Breast epithelium (tissue), 4 donors: Measurements from ENCODE around the gene AAR2. TPM values are rescaled to one million over a fixed set of nuclear protein-coding genes. Genes with fewer than 3 reads are reported as not detected.

Source experiments
- DNase-seq, 2 donors: peaks; one replicate each; pipeline ENCODE4 v3.0.0-alpha.2; 2019; ENCODE audit warnings: low spot score in 2 of 2
- H3K27ac ChIP-seq, 2 donors: fragments of 200-600 bp; sonication (generic) in 1 of 2; one replicate each; pipeline ENCODE4 v1.5.1; 2016 to 2019; ENCODE audit warnings: mild to moderate bottlenecking in 1 of 2
- H3K27me3 ChIP-seq, 2 donors: fragments of 200-600 bp; sonication (generic) in 1 of 2; one replicate each; pipeline versions ENCODE4 v1.5.1 to v1.6.0; 2017 to 2019; ENCODE audit warnings: control low read depth in 1 of 2, mild to moderate bottlenecking in 1 of 2
- H3K36me3 ChIP-seq: fragments of 200-600 bp; one replicate; pipeline ENCODE4 v1.5.1; 2019
- H3K4me1 ChIP-seq, 2 donors: fragments of 200-600 bp; sonication (generic); one replicate each; pipeline ENCODE4 v1.5.1; 2016 to 2019; ENCODE audit warnings: control low read depth in 1 of 2
- H3K4me3 ChIP-seq, 3 donors: fragments of 200-600 bp; sonication (generic); 1 replicate in 2 of 3; 2 replicates in 1 of 3; pipeline ENCODE4 v1.5.1; 2016 to 2019; ENCODE audit warnings: mild to moderate bottlenecking in 3 of 3, moderate library complexity in 2 of 3
- H3K9me3 ChIP-seq, 2 donors: fragments of 200-600 bp; sonication (generic) in 1 of 2; one replicate each; pipeline ENCODE4 v1.5.1; 2016 to 2019; ENCODE audit warnings: control low read depth in 1 of 2
- CTCF ChIP-seq, 3 donors: fragments of 450-650 bp; IDR thresholded peaks; one replicate each; pipeline ENCODE4 v1.5.1; 2016 to 2017; ENCODE audit warnings: antibody characterized with exemption in 3 of 3, mild to moderate bottlenecking in 3 of 3, moderate library complexity in 3 of 3
- POLR2A ChIP-seq: fragments of 450-650 bp; IDR thresholded peaks from one replicate; pipeline ENCODE4 v1.6.1; 2016; ENCODE audit warnings: antibody characterized with exemption, mild to moderate bottlenecking, moderate library complexity
- POLR2AphosphoS5 ChIP-seq, 3 donors: sonication (generic); formaldehyde crosslinking; IDR thresholded peaks; one replicate each; pipeline ENCODE4 v1.6.1; 2017; ENCODE audit warnings: antibody characterized with exemption in 3 of 3
- intact Hi-C: fragments of 100-400 bp; cut with DNase I; formaldehyde crosslinking; loops from one replicate; pipeline ENCODE4 v1.15.1; 2023; ENCODE audit warnings: low total_unique reads
- total RNA-seq, 3 donors: library from RNA; depleted of rRNA; stranded (reverse); fragments of >200 nt; gene quantifications; one replicate each; pipeline ENCODE4 v1.1.0, GENCODE V29; 2016

AAR2 gene
- total RNA-seq, 3 donors from 2014 or later: 32.1 to 38.5 (median 36.5) TPM

- no peaks in the 10 kb centered on the region for H3K27me3 ChIP-seq
- no peak for DNase-seq
- intact Hi-C loops: no loop called here
- no peaks in the 10 kb centered on the region for H3K4me1 ChIP-seq
- TF ChIP-seq CTCF (IDR thresholded peaks at IDR 0.05) (no peak), POLR2A (no peak), POLR2AphosphoS5 (IDR thresholded peaks at IDR 0.05) (no peak)
- no peak overlapping the region for H3K4me3 ChIP-seq
- H3K27ac ChIP-seq: no peak overlapping the region
- H3K9me3 ChIP-seq: no peaks in the 10 kb centered on the region
- no peaks in the 10 kb centered on the region for H3K36me3 ChIP-seq
Observed at GRCh38 chr20:36218380-36219064, 17.8 kb upstream of the AAR2 start.

- no peak for DNase-seq
- intact Hi-C loops: no loop called here
- TF ChIP-seq POLR2AphosphoS5 (IDR thresholded peaks at IDR 0.05): no peak
- TF ChIP-seq CTCF (IDR thresholded peaks at IDR 0.05): no peak
- no peak for TF ChIP-seq POLR2A
- no peak overlapping the region for H3K4me3 ChIP-seq
- no peaks in the 10 kb centered on the region for H3K27me3 ChIP-seq
- H3K9me3 ChIP-seq: no peaks in the 10 kb centered on the region
- H3K27ac ChIP-seq: no peak overlapping the region
- no peaks in the 10 kb centered on the region for H3K4me1 ChIP-seq
- no peaks in the 10 kb centered on the region for H3K36me3 ChIP-seq
Observed at GRCh38 chr20:36219671-36220220, 16.5 kb upstream of the AAR2 start.

- intact Hi-C loops: no loop called here
- no peaks in the 10 kb centered on the region for H3K9me3 ChIP-seq
- no peak overlapping the region for H3K27ac ChIP-seq
- H3K4me1 ChIP-seq: no peaks in the 10 kb centered on the region
- H3K27me3 ChIP-seq: no peaks in the 10 kb centered on the region
- H3K36me3 ChIP-seq: no peaks in the 10 kb centered on the region
- TF ChIP-seq POLR2AphosphoS5 (IDR thresholded peaks at IDR 0.05) (no peak), CTCF (IDR thresholded peaks at IDR 0.05) (no peak), POLR2A (no peak)
- H3K4me3 ChIP-seq: no peak overlapping the region
- no peak for DNase-seq
Observed at GRCh38 chr20:36225666-36226065, 10.6 kb upstream of the AAR2 start.

- intact Hi-C loops: no loop called here
- TF ChIP-seq CTCF (IDR thresholded peaks at IDR 0.05): no peak
- DNase-seq: no peak
- no peaks in the 10 kb centered on the region for H3K27me3 ChIP-seq
- H3K4me3 ChIP-seq: no peak overlapping the region
- H3K9me3 ChIP-seq: no peaks in the 10 kb centered on the region
- no peaks in the 10 kb centered on the region for H3K36me3 ChIP-seq
- no peak overlapping the region for H3K27ac ChIP-seq
- no peaks in the 10 kb centered on the region for H3K4me1 ChIP-seq
Observed at GRCh38 chr20:36228770-36229169, 7.5 kb upstream of the AAR2 start.

- no peaks in the 10 kb centered on the region for H3K9me3 ChIP-seq
- DNase-seq: no peak
- intact Hi-C loops: no loop called here
Observed at GRCh38 chr20:36230019-36230418, 6.3 kb upstream of the AAR2 start.

More at GRCh38 chr20:36230019-36230418, 6.3 kb upstream of the AAR2 start:
- no peak overlapping the region for H3K4me3 ChIP-seq
- H3K36me3 ChIP-seq: no peaks in the 10 kb centered on the region
- H3K27ac ChIP-seq: no peak overlapping the region
- no peak for TF ChIP-seq CTCF (IDR thresholded peaks at IDR 0.05)
- TF ChIP-seq POLR2AphosphoS5 (IDR thresholded peaks at IDR 0.05): no peak
- TF ChIP-seq POLR2A: no peak
- no peaks in the 10 kb centered on the region for H3K4me1 ChIP-seq
- H3K27me3 ChIP-seq: no peaks in the 10 kb centered on the region
